T47D (cell line): ENCODE data around the gene MTERF2.
"Not testable (repeated sequence)": the region's sequence is repeated elsewhere in the genome, so short reads cannot be mapped to it uniquely, and the experiment has no call there.

Source experiments
- DNase-seq, 2 experiments: peaks; one replicate each; pipeline versions ENCODE4 v3.0.0 to v3.0.0-alpha.2; 2011 to 2012; ENCODE audit warnings: low read depth in 1 of 2, low spot score in 1 of 2
- JUND ChIP-seq: IDR thresholded peaks from 2 replicates; pipeline ENCODE4 v1.6.1; 2012; ENCODE audit warnings: low read depth
- in situ Hi-C: cut with HindIII; loops from 2 replicates; pipeline ENCODE4 v1.10.0; 2016; ENCODE audit warnings: low sequenced_read_pairs, low pct_unique_long_range_greater_than_20kb

The MTERF2 gene, protein sequence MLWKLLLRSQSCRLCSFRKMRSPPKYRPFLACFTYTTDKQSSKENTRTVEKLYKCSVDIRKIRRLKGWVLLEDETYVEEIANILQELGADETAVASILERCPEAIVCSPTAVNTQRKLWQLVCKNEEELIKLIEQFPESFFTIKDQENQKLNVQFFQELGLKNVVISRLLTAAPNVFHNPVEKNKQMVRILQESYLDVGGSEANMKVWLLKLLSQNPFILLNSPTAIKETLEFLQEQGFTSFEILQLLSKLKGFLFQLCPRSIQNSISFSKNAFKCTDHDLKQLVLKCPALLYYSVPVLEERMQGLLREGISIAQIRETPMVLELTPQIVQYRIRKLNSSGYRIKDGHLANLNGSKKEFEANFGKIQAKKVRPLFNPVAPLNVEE

DNA sequence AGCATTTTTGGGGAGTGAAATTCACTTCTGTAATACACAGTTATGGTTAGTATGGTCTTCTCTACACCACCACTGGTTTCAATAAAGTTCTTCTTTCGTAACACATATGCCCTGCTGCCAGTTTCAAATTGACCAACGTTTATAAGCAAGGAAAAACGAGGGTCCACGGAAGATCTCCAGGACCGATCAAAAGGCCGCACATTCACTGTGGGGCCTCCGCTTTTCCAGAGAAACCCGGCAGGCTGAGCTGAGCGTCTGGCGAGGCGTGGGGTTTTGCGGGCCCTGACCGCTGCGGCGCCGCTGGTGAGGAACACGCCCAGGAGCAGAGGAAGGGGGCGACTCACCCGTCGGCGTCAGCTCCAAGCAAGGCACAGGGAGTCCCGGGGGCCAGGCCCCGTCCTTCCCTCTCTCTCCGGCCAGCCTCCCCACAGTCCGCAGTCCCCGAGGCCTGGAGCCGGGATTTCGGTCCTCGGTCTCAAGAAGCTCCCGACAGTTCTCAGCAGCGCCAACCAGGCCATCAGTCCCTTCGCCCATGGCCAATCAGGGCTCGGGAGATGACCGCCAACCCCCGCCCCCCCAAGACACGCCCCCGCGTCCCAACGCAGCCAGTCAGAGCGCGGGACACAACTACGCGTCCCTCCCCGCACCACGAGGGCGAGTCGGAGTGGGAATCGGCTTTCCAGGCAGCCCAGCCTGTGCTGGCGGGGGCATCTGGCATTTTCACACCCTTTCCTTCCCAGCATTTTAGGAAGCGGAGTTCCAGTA lies at the start of gene MTERF2:
Gene MTERF2 (minus strand): TSS at position 522 of the 765 bp plus-strand sequence. CDS start 8,432 bp downstream, outside the sequence.
- DNase-seq, result peak; percentile 97 to 98
- in situ Hi-C loops, result no loop called here
- no peak for TF ChIP-seq JUND

DNA sequence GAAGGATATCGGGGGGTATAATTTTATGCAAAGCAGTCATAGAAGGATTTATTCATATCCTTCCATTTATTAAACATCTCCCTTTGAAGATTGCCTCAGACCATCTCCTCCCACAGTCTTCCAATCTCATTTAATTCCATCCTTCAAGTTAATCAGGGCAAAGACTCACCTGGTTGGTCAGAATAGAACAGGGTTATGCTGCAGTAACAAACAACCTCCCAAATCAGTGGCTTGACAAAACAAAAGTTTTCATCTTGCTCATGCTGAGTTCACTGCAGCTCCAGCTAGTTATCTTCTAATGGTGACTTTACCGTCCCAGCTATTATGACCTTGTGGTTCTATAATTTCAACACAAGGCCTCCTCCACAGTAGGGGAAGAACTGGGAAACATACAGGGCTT lies 48.8 kb upstream of the MTERF2 start:
- DNase-seq, result no peak
- no peak for TF ChIP-seq JUND
- in situ Hi-C loops, result no loop called here

DNA sequence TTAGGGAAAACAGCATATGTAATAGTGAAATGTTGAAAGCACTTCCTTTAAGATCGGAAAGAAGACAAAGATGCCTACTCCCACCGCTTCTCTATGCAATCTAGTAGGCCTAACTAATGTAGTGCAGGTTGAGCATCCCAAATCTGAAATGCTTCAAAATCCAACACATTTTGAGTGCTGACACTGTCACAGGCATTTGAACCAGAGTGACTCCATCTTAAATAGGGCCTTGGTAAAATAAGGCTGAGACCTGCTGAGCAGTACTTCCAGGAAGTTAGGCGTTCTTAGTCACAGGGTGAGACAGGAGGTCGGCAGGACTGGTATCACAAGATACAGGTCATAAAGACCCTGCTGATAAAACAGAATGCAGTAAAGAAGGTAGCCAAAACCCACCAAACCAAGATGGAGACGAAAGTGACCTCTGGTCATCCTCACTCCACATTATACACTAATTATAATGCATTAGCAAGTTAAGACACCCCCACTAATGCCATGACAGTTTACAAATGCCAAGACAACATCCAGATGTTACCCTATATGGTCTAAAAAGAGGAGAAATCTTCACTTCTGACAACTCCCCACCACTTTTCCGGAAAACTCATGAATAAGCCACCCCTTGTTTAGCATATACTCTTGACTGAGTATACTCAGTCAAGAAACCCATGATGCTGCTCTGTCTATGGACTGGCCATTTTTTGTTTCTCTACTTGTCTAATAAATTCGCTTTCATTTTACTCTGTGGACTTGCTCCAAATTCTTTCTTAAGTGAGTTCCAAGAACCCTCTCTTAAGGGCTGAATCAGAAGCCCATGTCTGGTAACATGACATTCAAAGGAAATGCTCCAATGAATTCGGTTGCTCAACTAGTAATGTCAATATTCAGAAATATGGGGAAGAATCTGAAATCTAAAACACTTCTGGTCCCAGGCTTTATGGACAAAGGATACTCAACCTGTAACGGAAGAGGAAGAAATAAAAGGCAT lies 47.1 kb upstream of the MTERF2 start:
- in situ Hi-C loops, result no loop called here
- DNase-seq, result no peak
- no peak for TF ChIP-seq JUND

DNA sequence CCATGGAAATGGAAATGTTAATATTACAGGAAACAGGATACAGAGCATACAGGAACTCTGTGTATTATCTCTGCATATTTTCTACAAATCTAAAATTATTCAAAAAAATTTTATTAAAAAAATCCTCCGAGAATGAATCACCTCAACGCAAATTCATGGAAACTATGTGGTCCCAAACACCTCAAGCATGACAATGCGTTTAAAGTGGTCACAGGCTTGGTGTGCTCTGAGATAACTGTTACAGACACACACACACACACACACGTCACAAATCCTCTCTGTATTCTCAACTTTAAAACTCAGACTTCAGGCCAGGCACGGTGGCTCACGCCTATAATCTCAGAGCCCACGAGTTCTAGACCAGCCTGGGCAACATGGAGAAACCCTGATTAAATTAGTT lies 45.3 kb upstream of the MTERF2 start:
- no peak for TF ChIP-seq JUND
- DNase-seq, result no peak
- in situ Hi-C loops, result no loop called here

DNA sequence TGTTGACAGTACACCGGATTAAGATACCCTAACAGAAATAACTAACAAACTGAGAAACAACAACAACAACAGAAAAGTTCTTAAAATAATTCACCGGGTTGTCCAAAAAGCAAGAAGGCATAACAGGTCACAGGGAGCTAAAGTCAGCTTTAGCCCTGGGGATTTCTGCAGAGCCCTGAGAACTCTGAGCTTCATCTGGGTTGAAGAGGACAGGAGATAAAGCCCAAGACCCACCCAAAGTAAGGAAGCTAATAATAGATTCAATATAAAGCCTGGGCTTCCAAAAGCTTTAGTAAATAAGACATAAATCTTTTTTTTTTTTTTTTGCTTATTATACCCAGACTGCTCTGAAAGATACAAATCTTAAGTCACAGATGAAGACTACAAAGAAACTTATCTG lies 44.1 kb upstream of the MTERF2 start:
- in situ Hi-C loops, result no loop called here
- DNase-seq, result no peak
- TF ChIP-seq JUND, result no peak

DNA sequence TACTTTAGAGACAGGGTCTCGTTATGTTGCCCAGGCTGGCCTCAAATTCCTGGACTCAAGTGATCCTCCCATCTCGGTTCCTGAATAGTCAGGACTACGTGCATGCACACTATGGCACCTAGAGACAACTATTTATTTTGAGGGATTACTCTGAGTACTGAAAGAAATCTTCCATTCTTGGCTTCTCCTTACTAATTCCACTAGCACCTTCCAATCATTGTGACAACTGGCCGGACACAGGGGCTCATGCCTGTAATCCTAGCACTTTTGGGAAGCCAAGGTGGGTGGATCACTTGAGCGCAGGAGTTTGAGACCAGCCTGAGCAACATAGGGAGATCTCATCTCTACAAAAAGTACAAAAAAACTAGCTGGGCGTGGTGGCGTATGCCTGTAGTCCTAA lies 42.1 kb upstream of the MTERF2 start:
- in situ Hi-C loops, result no loop called here
- no peak for TF ChIP-seq JUND
- DNase-seq, result no peak

DNA sequence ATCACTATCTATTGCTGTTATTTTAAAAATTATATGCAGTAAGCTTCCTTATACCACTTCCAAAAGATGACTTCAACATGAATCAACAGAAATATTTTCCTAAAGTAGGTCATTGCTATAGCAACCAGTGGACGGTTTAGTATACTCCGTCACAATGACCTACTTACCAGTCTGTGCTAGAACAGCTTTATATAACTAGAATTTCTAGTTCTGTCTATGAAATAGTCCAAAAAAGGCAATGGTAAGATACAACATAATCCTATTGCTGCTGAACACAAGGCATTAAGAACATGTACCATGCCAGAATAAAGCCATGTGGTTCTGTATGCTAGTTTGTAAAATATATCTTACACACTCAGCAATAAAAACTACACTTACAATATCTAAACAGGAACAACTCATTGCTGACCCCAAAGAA lies 40.7 kb upstream of the MTERF2 start:
- DNase-seq, result peak; percentile 37 to 94
- in situ Hi-C loops, result no loop called here
- TF ChIP-seq JUND, result peak; percentile 51; the same call in 1 of the 2 replicates

DNA sequence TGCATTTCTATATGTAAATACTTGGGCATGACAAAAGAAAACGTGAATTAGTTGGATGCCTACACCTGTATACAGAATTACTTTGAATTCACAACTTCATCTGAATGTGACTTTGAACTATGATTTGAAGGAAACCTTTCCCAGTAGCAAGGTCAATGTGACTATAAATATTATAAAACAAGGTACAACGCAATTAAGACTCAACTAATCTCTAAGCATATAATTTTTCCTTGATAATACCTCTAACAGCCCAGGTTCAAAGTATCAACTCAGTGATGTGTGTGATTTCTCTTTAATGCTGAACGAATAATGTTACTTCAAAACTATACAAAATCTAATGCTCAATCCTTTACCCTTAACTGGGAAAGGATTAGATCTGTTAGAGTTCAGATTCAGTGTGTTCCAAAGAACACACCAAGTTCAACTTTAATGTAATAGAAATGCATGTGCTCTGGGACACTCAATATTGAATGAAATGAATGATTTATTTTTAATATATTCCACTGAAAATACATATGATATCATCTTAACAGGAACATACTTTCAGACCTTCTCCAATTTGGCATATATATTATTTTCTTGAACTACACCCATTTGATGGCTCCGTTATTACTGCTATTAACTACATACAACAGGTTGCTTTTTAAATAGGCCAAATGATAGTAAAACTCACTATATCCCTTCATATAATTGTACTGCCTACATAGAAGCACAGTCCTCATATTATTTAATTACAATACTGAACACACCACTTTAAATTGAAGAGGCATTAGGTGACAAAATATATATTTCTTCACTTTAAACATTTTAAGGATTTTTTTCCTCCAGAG lies 40.1 kb upstream of the MTERF2 start:
- DNase-seq, result no peak
- in situ Hi-C loops, result no loop called here
- TF ChIP-seq JUND, result no peak

DNA sequence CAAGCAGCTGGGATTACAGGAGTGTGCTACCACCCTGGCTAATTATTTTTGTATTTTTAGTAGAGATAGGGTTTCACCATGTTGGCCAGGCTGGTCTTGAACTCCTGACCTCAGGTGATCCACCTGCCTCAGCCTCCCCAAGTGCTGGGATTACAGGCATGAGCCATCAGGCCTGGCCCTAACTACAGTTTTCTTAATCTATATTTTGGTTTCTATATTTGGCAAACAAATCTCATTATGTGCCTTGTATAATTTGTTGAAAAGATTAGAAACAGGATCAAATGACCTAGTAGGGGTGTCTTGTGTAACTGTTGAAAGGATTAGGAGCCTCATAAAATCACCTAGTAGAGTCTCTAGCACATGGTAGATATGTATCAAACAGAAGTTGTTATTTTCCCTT lies 39.4 kb upstream of the MTERF2 start:
- in situ Hi-C loops, result not testable (repeated sequence)
- DNase-seq, result peak in 1 of 2 experiments; percentile 14

DNA sequence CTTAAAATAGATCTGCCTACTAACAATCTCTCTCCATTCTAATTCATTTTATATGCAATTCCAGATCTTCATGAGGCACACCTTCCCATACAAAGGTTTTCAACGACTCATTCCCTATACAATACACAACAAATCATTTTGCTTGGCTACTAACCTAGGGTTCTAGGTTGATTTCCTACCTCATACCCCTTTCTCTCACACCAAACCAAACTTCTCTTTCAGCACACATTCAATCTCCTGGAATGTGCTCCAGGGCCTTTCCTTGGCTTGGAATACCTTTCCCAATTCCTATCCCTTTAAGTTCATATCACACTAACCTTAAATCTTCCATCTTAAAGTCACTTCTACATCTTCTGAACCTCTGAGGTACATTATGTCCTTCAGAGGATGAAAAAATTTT lies 38.7 kb upstream of the MTERF2 start:
- peak in 1 of 2 experiments; percentile 87 for DNase-seq
- in situ Hi-C loops, result no loop called here
- peak; percentile 40; the same call in 1 of the 2 replicates for TF ChIP-seq JUND

DNA sequence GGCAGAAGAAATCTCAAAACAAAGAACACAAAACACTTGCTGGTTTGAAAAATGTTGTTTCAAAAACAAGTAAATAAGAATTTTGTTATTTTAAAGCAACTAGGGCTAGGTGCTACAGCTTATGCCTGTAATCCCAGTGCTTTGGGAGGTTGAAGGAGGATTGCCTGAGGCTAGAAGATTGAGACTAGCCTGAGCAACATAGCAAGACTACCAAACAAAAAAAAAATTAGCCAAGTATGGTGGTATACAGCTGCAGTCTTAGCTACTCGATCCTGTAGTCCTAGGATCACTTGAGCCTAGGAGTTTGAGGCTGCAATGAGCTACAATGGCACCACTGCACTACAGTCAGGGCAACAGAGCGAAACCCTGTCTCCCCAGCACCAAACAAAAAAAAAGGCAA lies 32.6 kb upstream of the MTERF2 start:
- in situ Hi-C loops, result no loop called here
- DNase-seq, result no peak
- TF ChIP-seq JUND, result no peak
